Omental fat pad (tissue), 4 donors: ENCODE results near the gene CEP72. TPM values are rescaled to one million over a fixed set of nuclear protein-coding genes. Genes with fewer than 3 reads are reported as not detected.

Source experiments
- ATAC-seq: fragments of 150-250 bp; one replicate; pipeline ENCODE4 v1.9.1; 2016; ENCODE audit warnings: mild to moderate bottlenecking, moderate library complexity; ENCODE audit not compliant: low FRiP score
- DNase-seq: peaks from one replicate; pipeline ENCODE4 v3.0.0-alpha.2; 2019; ENCODE audit warnings: low spot score
- total RNA-seq, 4 donors: library from RNA; depleted of rRNA; stranded (reverse); fragments of >200 nt; gene quantifications; one replicate each; pipeline ENCODE4 v1.1.0, GENCODE V29; 2016
- TF ChIP-seq, protein P1 (sequence below), 3 donors: fragments of 450-650 bp; IDR thresholded peaks; one replicate each; pipeline ENCODE4 v1.5.1; 2016 to 2017; ENCODE audit warnings: antibody characterized with exemption in 3 of 3, mild to moderate bottlenecking in 3 of 3, moderate library complexity in 2 of 3

The CEP72 gene
- total RNA-seq, 4 donors from 2014 or later: 1.1 to 2.0 (median 1.7) TPM

DNA sequence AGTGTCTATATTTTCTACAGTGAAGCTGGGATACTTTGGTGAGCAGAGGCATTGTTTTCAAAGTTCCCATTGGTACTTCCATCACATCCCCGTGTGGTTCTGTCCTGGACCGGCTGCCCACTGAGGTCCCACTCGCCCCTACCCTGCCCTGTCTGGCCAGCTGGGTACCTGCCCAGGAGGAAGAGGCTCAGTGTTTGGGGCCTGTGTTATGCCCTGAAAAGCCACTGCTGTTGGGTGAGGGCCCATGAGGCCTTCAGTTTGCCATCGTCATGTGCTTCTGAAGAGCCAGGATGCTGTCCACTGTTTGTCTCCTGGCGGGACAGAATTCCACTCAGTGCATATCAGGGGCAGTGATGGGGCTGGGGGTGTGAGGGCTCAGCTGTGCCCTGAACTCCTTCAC is 2.6 kb upstream of the CEP72 start:
- ATAC-seq (no peak), DNase-seq (no peak)
- TF ChIP-seq, protein P1, sequence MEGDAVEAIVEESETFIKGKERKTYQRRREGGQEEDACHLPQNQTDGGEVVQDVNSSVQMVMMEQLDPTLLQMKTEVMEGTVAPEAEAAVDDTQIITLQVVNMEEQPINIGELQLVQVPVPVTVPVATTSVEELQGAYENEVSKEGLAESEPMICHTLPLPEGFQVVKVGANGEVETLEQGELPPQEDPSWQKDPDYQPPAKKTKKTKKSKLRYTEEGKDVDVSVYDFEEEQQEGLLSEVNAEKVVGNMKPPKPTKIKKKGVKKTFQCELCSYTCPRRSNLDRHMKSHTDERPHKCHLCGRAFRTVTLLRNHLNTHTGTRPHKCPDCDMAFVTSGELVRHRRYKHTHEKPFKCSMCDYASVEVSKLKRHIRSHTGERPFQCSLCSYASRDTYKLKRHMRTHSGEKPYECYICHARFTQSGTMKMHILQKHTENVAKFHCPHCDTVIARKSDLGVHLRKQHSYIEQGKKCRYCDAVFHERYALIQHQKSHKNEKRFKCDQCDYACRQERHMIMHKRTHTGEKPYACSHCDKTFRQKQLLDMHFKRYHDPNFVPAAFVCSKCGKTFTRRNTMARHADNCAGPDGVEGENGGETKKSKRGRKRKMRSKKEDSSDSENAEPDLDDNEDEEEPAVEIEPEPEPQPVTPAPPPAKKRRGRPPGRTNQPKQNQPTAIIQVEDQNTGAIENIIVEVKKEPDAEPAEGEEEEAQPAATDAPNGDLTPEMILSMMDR (IDR thresholded peaks at IDR 0.05): no peak

DNA sequence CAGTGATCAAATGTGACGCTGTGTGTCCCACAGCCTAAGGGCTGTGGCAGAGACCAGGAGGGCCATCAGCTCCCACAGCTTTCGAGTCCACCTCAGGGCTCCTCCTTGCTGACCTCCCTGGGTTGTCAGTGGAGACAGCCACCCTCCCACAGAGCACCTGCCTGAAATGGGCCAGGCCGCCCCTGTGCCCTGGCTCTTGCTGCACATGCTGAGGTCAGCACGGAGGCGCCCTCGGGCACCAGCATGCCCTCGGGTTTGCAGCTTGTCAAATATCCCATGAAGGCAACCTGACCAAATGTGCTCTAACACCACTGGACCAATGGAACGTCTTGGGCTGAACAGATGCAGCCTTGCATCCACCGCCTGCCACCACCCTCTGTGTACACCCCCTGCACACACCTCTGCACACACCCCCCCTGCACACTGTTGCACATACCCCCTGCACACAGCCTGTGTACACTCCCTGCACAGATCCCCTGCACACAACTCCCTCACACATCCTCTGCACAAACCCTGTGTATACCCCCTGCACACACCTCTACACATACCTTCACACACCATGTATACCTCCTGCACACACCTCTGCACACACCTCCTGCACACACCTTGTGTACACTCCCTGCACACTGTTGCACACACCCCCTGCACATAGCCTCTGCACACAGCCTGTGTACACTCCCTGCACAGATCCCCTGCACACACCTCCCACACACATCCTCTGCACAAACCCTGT is 2.0 kb upstream of the CEP72 start:
- DNase-seq: no peak
- TF ChIP-seq, protein P1 (IDR thresholded peaks at IDR 0.05): no peak

DNA sequence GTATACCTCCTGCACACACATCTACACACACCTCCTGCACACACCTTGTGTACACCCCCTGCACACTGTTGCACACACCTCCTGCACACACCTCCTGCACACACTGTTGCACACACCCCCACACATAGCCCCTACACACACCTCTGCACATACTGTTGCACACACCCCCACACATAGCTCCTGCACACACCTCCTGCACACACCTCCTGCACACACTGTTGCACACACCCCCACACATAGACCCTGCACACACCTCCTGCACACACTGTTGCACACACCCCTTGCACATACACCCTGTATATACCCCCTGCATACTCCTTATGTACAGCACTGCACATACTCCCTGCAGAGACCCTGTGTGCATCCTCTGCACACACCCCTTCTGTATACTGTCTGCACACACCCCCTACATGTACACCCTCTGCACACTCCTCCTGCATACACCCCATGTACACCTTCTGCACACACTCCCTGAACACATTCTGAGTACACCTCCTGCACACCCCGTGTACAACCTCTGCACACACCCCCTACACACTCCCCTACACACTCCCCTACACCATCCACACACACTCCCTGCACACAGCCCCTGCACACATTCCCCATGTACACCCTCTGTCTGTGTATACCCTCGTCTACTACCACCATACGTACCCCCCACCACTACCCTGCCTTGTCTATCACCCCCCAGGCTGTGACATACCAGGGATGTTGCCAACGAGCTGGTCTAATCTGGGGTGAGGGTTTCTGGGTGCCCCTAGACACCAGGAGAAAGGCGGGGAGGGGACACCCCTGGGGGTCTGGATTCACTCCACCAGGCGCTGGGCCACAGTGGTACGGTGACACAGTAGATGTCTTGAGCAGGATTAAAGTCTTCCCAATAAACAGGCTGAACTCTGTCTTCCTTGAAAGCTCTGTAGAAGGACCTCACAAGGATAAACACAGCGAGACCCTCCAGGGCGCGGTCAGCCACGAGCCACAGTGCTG is 1.1 kb upstream of the CEP72 start:
- no peak for ATAC-seq
- DNase-seq: no peak
- TF ChIP-seq, protein P1 (IDR thresholded peaks at IDR 0.05): no peak

More for the DNA sequence above, 2.0 kb upstream of the CEP72 start:
- no peak for ATAC-seq

DNA sequence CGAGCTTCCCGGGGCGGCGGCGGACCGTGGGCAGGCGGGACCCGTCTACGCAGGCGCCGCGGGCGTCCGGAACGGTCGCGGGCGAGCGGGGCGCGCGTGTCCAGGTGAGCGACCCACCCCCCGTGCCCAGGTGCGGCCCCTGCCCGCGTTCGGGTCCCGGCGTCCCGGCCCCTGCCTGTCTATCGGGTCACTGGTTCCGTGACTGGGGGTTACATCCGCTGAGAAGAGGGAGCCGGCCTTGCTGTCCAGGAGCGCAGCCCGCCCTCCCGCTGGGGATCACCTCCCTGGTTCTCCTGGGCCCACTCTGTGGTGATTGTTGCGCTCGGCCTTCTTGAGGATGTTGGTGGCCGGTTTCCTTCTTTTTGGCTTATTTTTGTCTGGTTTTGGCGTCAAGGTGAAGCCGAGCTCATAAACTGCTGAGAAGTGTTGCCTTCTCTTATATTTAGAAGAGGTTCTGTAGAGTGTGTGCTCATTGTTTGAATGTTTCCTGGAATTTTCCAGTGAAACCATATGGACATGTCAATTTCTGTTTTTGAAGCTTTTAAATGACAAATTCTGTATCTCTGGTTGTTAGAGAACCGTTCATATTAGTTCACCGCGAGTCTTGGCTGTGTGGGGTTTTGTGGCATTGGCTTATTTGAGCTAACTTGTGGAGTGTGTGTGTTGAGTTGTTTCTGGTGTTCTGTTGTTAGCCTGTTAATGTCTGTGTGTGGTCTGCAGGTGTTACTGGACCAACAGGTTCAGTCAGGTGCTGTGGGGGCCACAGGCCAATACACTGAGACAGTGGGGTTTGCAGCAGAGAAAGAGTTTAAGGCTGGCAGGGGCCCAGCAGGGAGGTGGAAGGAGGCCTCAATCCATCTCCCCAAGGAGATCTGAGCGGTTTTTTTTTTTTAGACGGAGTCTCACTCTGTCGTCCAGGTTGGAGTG is 621 bp downstream of the CEP72 start:
- TF ChIP-seq, protein P1 (IDR thresholded peaks at IDR 0.05): no peak
- DNase-seq: no peak
- ATAC-seq: peak; percentile 24

DNA sequence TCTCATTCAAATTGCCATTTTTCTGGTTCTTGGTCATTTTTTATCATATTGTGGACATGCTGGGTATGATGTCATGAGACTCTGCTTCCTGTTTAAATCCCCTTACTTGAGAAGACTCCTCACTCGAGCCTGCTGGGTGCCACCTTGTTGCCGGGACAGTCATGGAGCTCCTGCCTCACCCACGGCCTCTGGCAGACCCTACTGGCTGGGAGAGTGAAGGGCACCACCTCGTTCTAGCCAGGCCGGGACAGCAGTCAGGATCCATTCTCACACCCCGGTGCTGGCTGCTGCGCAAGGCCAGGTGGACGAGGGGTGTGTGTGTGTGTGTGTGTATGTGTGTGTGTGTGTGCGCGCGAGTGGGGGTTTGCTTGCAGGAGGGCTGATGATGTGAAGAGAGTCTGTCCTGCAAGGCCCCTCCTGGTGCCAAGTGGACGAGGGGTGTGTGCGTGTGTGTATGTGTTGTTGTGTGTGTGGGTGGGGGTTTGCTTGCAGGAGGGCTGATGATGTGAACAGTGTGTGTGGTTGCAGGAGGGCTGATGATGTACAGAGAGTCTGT is 4.4 kb downstream of the CEP72 start:
- no peak for ATAC-seq
- TF ChIP-seq, protein P1 (IDR thresholded peaks at IDR 0.05): no peak
- DNase-seq: peak; percentile 3

DNA sequence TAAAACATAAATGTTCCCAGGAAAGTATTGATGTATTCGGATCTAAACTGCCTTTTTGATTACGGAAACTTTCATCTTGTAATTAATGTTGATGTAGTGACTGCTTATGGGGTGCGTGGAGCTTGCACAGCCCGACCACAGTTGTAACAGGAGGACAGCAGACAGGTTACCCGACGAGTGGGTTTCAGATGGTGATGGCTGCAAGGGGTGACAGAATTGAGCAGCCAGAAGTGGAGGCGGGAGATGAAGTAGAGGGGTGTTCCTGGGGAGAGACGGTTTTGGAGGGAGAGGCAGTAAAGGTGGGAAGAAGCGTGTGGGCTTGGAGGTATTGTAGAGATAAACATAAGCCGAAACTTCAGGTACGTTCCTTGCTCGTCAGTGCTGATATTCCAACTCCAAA is 5.8 kb downstream of the CEP72 start:
- DNase-seq (no peak), ATAC-seq (no peak)
- TF ChIP-seq, protein P1 (IDR thresholded peaks at IDR 0.05): no peak
